ENCODE measurements around the gene ANK2.

The ANK2 gene

DNA sequence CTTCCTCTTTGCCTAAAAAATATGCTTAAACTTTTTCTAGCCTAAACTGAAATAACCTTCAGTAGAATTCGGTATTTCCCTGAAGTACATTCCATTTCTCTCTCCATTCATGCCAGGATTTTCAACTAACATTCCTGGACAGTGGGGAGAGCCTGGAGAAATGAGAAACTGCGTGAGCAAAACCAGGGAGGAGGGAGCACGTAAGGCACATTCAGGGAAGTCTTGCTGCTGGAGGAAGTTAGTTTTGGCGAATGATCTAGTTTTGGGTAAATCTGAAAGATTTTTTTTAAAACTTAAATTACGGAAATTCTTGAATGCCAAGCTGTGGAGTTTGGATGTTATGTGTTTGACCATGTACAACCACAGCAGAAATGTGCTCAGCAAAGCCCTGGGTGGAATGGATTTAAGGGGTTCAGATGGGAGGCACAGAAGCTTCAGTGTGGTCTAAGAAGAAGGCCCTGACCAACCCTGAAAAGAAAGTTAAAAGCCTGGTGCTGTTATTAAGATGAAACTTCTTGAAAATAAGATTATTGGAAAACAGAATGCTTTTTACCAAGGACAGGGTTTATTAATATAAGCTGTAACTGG is 347.8 kb downstream of the ANK2 start:
- DNase-seq (ENCODE audit: low read depth in 2 of 2), result no peak

DNA sequence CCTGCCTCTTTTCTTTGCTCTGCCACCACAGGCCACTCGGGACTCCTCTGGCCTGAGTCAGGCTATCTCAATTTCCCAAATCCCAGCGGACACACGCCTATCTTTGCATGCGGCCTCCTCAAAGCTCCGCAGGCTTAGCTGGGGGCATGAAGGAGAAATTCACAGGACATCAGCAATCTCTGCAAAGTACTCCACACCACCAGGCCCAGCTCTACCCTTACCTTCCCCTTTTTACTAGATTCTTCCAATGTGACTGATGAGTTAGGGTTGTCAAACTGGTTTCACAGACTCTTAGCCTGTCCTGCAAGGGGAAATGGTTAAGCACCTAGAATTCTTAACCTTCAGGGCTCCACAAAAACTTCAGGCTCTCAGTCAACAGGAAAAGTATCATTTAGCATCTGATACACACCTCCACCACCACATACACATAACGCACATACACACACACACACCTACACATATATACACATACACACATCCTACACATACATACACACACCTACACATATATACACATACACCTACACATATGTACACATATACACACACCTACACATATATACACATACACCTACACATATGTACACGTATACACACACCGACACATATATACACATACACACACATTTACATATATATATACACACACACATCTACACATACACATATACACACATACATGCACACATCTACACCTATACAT is 349.1 kb downstream of the ANK2 start:
- DNase-seq (ENCODE audit: low read depth in 2 of 2), result no peak

DNA sequence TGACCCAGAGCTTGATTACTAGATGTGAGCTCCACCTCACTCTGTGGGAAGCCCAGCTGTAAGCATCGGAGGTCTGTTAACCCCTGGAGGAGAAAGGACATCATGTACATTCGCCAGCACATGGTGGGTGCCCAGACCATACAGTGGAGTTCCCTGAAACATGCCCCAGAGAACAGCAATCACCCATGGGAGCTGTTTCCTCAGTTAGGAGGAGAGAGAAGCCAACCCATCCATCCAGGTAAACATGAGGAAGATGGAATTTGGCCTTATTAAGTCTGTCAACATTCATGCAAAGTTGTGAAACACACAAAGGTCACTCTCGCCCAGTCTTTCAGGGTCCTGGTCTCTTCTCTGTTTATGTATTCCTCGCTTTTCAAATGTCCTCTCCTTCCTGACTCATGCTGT is 354.7 kb downstream of the ANK2 start:
- DNase-seq (ENCODE audit: low read depth in 2 of 2), result no peak

DNA sequence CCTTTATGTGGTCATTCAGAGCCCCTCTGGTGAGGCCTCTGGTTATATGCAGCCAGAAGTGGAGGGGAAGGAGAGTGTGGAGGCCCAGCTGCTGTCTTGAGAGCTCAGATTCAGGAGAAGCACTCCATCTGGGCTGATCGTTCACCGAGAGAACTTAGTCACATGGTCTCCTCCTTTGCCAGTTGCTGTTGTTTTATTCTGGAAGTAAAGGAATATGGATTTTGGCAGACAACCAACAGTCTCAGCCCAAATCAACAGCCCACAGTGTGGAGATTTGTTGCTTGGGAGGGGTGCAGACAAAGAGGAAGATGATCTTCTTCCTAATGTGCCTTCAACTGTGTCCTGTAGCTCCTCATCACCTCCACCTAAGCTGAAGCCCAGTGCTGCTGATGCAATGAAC is 355.4 kb downstream of the ANK2 start:
- no peak for DNase-seq (ENCODE audit: low read depth in 2 of 2)

DNA sequence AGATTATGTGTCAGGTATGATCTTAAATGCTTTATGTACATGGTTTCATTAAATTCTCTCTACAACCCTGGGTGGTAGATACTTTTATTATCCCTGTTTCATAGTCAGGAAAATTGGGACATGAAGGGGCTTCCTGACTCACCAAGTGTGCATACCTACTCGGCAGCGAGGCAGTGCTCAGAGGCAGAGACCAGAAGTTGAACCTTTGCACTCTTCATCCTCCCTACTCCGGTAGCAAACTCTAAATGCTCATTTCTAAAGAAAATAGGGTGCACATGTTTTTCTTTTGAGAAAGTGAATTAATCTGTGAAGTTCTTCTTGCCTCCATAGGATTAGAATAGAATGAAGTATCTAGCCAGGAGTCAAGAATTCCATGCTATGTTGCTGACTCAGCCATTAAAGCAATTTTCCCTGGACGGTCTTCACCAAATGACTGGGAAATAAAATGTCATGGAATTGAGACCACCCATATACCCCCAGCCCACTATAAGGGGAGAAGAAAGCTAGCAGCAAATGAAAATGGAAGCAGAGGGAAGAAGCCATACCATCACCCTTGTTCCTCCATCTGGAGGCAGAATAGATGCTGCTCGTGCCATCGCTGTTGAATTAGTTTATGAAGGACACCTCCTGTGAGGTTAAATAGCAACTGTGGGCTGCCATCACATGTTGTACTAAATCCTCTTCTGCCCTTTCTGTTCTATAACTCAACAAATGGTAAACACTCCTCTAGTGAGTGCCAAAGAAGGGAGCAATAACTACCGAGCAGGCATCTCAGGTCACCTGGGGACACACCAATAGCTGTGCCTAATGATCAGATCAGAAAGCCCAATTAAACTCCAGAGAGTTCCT is 356.6 kb downstream of the ANK2 start:
- no peak for DNase-seq (ENCODE audit: low read depth in 2 of 2)

DNA sequence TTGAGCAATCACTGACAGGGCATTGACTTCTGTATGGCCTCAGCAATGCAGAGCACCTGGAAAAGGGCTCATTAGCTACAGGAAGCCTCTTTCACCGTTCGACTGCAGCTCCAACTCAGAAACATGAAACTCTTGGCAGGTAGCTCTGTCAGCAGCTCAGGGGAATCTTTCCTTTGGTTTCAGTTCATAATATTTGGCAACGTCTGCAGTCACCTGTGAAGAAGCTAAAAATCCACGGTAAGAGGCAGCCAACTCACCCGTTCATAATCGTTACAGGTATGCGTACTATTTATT is 357.2 kb downstream of the ANK2 start:
- DNase-seq (ENCODE audit: low read depth in 2 of 2), result no peak

DNA sequence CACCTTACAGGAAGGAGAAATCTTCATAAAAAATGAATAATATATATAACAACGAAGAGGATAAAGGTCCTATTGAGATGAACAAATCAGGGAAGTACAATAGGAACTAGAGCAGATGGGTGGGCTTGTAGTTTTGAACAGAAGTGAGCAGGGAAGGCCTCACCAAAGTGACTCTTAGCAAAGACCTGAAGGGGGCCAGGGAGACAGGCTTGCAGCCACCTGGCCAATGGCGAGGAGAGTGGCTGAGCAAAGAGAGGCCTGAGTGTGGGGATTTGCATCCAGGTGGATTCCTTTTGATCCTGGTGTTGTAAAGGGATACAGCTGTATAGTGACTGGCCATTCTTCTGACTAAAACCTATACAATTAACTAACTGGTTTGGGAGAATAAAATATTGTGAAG is 358.0 kb downstream of the ANK2 start:
- DNase-seq (ENCODE audit: low read depth in 2 of 2), result no peak

DNA sequence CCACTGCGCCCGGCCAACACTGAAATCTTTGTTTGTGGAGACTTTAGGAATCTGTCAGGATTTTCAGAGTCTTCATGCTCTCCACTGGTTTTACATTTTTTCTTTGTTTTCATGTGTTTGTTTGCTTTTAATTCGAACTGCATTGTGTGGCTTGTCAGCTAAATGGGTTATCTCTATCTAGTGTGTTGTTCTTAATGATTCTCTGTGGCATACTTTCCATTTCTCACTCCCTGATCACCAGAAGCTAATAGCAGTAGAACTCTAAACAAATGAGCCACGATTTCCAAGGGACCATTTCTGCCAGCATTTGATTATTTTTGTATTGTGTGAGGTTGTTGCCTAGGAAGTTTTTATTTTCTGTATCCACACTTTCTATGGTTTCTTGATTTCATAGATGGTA is 359.7 kb downstream of the ANK2 start:
- DNase-seq (ENCODE audit: low read depth in 2 of 2), result no peak

DNA sequence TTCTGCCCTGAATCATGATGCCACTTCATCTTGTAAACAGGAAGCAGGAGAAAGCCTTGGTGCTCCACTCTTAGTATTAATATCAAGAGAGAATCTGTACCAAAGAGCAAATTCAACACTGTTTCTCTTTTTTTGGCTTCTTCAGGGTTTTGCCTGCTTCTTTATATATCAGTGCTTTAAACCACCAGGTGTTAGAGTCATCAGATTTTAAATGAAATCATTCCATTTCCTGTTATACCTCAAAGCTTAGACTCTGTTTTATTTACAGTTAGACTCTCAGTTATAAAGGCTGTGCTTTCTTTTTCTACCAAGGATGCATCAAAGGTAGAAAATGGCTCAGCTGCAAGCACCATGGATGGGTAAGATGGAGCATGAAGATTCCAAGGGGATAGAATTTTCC is 361.2 kb downstream of the ANK2 start:
- DNase-seq (ENCODE audit: low read depth in 2 of 2), result no peak

DNA sequence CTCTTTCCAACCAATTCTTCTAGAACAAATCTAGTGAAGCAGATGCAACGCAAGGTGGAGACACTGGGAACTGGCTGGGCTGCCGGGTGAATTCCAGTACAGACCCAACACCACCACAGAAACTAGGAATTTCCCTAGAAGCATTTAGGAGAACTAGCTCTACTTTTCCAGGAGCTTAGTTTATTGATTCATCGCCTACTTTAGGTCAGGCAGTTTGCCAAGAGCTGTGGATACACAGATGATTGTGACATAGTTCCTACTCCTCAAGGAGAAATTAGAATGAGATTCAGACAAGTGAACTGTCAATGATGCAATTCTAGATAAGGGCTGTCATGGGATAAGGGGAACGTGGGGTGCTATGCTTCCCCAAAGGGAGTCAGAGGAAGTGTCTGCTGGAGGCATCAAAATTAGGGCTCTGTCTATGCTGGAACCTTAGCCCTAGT is 362.1 kb downstream of the ANK2 start:
- DNase-seq (ENCODE audit: low read depth in 2 of 2), result no peak

DNA sequence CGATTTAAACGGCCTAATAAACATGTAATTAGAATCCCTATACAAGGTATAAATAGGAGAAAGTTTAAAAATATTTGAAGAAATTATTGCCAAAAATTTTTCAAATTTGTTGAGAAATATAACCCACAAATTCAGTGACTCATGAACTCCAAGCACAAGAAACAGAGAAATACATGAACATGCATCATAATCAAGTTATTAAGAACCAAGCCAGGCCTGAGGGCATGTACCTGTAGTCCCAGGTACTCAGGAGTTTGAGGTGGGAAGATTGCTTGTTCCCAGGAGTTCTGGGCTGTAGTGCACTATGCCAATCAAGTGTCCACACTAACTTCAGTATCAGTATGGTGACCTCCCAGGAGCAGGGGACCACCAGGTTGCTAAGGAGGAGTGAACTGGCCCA is 370.2 kb downstream of the ANK2 start:
- DNase-seq (ENCODE audit: low read depth in 2 of 2), result no peak

DNA sequence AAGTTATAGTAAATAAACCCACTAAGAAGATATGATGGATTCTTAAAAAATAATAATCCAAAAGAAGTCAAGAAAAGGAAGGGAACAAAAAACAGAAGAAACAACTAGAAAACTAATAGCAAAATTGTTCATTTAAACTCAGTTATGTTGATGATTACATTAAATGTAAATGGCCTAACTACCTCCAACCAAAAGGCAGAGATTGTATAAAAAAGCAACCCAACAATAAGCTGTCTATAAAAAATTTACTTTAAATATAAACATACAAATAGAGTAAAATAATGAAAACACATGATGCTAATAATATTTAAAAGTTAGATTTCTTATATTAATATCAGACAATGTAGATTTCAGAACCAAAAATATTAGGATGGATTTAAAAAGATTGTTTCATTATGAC is 371.5 kb downstream of the ANK2 start:
- no peak for DNase-seq (ENCODE audit: low read depth in 2 of 2)

DNA sequence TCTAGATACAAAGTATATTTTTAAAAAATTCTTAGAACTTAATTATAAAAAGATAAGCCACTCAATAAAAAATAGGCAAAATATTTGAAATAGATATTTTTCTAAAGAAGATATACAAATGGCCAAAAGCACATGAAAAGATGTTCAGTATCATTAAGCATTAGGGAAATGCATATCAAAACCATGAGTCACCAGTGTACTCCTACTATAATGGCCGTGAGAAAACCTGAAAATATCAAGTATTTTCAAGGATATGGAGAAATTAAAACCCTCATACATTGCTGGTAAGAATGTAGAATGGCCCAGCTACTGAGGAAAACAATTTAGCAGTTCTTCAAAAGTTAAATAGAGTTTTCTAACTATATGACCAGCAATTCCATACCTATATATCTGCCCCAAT is 374.2 kb downstream of the ANK2 start:
- no peak for DNase-seq (ENCODE audit: low read depth in 2 of 2)

DNA sequence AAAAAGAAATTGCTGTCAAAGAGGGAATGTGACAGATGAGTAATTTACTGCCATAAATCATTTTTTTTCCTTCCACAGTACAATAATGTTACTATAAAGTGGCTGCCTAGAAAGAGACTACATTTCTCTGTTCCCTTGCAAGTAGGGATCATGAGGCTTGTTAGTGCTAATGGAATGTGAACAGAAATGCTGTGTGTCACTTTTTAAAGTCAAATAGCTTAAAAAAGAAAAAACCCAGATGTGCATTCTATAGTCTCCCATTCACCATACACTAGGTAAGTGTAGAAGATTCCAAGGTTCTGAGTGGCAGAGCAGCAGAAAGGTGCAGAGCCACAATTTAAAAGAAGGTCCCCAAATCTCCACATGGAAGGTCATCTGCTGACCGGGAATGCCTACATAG is 383.7 kb downstream of the ANK2 start:
- DNase-seq (ENCODE audit: low read depth in 2 of 2), result no peak
